Stimulated activated naive CD4-positive, alpha-beta T cell (primary cell): ENCODE data around the gene FANCC.
"Not testable (repeated sequence)": the region's sequence is repeated elsewhere in the genome, so short reads cannot be mapped to it uniquely, and the experiment has no call there.

Source experiments
- DNase-seq, 6 experiments: peaks; one replicate each; lab custom pipeline; 2025; lab: John Stamatoyannopoulos, UW

Gene FANCC

GRCh38 chr9:95330720-95331404 is 13.4 kb upstream of the FANCC start:
- no peak for DNase-seq

- not testable (repeated sequence) for DNase-seq
Observed at GRCh38 chr9:95329061-95329460, 11.6 kb upstream of the FANCC start.

DNA sequence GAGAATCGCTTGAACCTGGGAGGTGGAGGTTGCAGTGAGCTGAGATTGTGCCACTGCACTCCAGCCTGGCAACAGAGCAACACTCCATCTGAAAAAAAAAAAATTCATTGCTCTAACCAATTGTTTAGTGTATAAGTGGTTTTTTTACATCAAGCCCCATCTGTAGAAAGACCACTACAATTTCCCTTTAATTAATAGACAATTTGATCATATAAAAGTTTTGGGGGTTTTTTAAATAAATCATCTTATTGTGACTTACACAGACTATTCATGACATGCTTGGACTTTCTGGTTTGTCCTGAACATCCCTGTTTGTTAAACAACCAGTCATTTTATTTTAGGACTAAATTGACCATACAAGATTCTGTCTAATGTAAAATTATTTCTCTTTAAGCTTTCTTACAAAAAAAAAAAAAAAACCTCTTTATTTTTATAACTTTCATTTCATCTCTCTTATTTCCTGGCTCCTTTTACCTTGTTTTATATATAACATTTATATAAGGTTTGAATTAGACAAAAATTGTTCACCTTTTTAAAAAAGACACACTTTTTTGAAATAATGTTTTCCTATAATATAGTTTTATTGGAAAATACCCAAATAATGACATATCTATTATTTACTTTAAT is 9.8 kb upstream of the FANCC start:
- DNase-seq, result no peak

- DNase-seq, result no peak
Observed at GRCh38 chr9:95325221-95325620, 7.7 kb upstream of the FANCC start.

GRCh38 chr9:95317893-95318211 is 343 bp upstream of the FANCC start:
- no peak for DNase-seq

GRCh38 chr9:95316794-95317118 is 753 bp downstream of the FANCC start:
- peak in 1 of 6 experiments; percentile 53 for DNase-seq

GRCh38 chr9:95316274-95316673 is 1.2 kb downstream of the FANCC start:
- peak in 1 of 6 experiments; percentile 13 for DNase-seq

GRCh38 chr9:95315108-95315746 is 2.3 kb downstream of the FANCC start:
- DNase-seq, result no peak

DNA sequence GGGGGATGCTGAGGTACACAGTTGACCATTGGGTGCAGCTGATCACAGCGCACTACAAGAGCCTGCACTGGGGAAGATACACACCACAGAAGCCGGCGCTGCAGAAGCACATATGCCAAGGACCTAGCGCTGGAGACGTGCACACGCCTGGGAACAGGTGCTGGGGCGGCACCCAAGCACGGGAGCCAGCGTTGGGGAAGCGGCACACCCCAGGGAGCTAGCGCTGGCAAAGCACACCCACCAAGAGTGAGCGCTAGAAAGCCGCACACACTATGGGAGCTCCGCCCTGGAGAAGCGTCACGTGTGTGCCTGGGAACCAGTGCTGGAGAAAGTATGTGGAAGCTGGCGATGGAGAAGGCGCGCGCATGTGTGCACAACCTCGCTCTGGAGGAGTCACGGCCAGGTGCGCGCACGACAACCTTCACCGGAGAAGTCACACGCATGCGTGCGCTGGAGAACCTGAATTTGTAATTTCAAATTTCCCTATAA is 4.5 kb downstream of the FANCC start:
- no peak for DNase-seq

DNA sequence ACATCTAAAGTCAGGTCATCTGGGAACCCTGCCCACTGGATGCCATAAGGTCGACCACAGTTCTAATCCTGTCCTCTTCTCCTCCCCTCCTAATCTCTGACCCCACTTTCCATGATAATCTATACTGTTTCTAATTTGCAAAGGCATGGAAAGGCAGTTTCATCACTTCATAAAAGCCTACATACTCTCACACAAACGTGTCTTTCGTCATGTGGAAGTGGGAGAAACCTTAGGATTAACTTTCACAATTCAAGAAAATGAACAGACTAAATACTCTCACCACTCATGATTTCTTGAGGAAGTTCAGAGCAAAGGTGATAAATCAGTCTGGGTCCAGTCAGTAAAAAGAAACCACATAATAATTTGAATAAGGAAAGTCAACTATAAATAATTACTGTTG is 5.5 kb downstream of the FANCC start:
- no peak for DNase-seq

DNA sequence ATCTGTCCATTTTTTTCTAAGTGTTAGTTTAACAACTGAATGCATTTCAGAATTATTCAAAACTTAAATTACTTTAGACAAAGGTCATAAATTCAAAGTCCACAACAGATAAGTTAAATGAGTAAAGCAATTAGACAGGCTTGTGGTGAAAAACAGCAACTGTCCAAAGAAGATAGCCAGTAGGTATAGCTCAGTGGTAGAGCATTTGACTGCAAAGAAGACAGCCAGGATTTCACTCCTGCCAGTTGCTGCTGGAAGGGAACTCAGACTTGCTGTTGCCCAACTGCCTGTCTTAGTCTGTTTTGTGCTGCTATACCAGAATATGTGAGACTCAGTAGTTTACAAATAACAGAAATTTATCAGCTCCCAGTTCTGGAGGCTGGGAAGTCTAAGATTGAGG is 10.0 kb downstream of the FANCC start:
- no peak for DNase-seq

GRCh38 chr9:95306819-95307218 is 10.7 kb downstream of the FANCC start:
- DNase-seq, result no peak

DNA sequence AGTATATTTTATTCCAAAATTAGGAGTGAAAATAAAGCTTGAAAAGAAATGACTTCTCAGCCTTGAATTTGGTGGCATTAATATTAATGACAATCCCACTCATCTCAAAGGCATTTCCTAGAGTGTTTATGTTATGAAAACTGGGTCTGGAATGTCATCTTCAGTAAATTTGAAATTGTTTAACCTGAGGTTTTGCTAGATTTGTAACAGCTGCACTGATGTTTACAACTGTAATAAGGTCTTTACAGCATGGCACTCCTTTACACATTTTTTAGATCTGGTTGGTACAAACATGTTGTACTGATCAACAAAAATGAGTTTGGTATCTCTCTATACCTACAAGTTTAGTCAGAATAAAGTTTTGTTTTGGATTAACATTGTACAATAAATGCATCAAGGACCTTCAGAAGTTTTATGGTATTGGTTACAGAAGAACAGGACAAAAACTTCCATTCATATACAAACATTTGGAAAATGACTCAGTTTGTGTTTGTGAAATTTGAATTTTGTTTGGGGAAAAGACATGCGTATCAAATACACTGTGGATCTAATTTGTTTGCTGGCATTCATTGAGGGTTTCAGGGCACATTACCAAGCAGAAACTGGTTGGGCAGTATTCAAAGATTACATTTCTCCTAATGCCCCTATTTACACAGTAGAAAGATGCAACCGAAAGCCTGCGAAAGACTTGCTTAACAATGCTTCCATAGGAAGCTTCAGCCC is 11.6 kb downstream of the FANCC start:
- DNase-seq, result no peak

GRCh38 chr9:95302479-95302878 is 15.0 kb downstream of the FANCC start:
- DNase-seq, result peak in 2 of 6 experiments; percentile 6 to 10

DNA sequence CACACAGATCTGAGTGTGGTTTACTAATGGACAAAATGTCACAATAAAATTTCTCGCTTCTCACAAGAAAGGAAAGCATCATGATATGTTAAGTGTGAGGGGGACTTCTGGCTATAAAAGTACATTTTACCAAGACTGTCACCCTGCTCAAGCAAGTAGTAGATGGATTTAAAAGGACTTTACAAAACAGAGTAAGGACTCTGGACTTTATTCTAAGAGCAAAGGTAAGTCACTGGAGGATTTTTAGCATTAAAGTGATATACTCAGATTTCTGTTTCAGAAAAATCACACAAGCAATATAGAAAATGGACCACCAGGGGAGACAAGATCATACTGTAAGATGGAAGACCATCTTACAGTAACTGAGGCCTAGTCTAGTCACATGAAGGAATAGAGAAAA is 19.7 kb downstream of the FANCC start:
- DNase-seq, result no peak

DNA sequence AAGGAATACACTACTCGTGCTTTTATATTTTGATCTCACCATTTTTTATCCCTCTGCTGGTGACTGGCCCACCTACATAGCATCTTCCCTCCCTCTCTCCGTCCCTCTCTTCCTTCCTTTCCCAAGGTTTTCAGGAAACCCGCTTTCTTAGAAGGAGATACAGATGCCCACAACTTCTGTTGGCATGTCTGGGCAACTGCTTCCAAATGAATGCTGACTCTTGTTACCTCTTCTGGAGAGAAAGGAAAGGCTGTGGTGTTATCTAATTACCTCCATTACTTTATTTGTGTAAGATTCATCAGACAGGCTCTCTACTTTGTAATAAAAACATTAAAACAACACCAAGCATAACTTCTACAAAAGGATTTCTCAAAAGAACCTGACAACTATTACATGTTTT is 20.2 kb downstream of the FANCC start:
- no peak for DNase-seq

DNA sequence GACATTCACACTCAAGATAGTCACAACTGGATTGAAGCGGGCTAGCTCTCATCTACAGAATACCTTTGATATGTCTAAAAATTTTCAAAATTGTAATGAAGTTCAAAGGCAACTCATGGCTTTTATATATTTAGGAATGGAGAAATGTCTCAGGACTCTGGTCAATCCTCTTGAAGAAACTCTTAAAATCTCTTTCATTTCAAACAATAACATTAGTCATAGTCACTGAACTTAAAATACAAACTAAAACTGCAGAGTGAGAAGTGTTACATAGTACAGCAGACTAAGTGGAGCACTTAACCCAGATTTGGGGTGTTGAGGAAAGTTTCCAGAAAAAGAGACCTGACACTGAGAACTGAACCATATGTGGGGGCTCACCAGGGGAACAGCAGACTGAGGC is 20.7 kb downstream of the FANCC start:
- DNase-seq, result no peak

- not testable (repeated sequence) for DNase-seq
Observed at GRCh38 chr9:95293296-95293695, 24.2 kb downstream of the FANCC start.

GRCh38 chr9:95292226-95292625 is 25.3 kb downstream of the FANCC start:
- DNase-seq, result no peak

DNA sequence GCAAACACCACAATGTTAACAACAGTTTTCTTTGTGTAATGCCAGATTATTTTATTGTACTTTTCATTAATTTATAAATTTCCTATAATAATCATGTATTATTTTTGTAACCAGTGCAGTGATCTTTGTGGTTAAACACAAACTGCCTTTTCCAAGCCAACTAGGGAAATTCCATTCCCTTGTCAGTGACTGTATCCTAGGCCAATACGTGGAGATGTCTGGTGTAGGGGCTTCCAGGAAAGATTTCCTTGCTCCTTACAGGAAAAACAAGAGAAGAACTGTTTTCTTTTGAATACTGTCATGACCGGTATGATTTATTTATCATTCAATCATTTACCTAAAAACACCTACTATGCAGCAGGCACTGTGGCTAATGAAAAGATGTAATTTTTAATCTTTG is 31.4 kb downstream of the FANCC start:
- DNase-seq, result no peak

- no peak for DNase-seq
Observed at GRCh38 chr9:95285307-95285706, 32.2 kb downstream of the FANCC start.

GRCh38 chr9:95284162-95285080 is 33.1 kb downstream of the FANCC start:
- no peak for DNase-seq
